GM12801 (cell line): ENCODE results near the gene TTC6.

Source experiments
- TF ChIP-seq, protein P1 (sequence below): IDR thresholded peaks from one replicate; pipeline ENCODE4 v1.5.1; 2011; ENCODE audit warnings: control low read depth; ENCODE audit not compliant: insufficient read length; ENCODE audit errors: extremely low read depth

The TTC6 gene, protein sequence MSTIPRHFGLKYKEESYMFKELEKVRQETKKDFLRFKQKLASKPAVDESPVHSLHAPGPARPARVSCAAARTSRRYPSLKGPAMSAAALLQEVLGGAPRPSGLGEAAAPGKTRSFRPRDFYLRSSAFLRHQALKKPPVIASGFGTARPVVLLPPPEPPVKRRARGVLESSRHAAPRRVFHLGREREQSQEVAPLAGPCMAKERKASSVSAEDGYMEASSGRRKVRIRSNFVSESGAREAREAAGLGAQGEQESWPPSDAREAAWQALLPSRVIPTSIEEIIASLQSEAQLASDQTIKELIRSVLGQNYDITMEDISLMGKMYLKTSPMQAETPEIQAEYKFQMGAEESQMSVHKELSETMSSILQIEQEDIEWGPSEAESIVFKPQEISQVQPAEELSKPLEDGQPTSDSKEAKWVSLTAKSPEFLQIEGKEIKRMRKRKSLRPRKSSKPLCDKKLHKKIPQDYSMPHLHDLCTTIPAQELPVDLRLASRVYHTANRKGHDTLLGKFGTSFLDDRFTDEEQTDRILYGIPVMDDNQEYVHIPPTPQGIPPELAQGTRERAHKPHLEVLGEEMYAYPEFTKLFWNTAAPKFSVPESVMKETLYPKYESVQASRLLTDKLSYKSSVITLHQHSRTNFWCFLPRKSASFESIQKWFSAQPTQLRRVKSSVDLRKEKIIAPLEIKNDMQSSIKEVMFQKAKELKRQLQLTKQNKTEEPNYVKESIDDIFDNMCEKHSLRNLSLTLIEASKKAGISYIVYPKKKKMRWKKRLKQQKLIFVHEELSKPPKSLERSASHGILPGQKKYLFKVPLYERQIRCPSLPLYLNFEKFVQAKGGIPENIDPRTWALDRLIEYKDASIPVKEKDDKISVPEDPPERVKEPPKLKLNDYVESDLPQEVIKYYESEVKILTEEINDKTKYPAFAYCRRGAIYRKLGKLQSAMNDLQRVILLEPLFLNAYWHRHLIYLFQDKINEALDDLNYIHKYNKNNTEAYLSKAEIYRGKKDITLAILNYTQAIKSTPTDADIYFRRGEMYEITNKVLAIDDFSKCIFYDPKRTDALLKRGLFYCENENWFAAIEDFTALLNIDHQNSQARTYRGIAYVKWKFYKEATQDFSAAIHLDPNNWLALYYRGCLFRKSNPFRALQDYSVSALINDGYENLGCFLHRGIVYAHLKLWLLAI (N-terminal part only)

GRCh38 chr14:37594971-37595808 lies at the start of gene TTC6, which contains the start of gene FOXA1:
TTC6 (plus strand) TSS chr14:37595629; CDS start chr14:37622065, 26,436 bp downstream.
FOXA1 (minus strand) TSS chr14:37595249; CDS start chr14:37594972, 277 bp downstream.
- TF ChIP-seq, protein P1, sequence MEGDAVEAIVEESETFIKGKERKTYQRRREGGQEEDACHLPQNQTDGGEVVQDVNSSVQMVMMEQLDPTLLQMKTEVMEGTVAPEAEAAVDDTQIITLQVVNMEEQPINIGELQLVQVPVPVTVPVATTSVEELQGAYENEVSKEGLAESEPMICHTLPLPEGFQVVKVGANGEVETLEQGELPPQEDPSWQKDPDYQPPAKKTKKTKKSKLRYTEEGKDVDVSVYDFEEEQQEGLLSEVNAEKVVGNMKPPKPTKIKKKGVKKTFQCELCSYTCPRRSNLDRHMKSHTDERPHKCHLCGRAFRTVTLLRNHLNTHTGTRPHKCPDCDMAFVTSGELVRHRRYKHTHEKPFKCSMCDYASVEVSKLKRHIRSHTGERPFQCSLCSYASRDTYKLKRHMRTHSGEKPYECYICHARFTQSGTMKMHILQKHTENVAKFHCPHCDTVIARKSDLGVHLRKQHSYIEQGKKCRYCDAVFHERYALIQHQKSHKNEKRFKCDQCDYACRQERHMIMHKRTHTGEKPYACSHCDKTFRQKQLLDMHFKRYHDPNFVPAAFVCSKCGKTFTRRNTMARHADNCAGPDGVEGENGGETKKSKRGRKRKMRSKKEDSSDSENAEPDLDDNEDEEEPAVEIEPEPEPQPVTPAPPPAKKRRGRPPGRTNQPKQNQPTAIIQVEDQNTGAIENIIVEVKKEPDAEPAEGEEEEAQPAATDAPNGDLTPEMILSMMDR = no peak

- TF ChIP-seq, protein P1 = no peak
Measured at GRCh38 chr14:37546621-37547447, 48.6 kb upstream of the TTC6 start.

- TF ChIP-seq, protein P1 = no peak
Measured at GRCh38 chr14:37550511-37550910, 44.9 kb upstream of the TTC6 start.

GRCh38 chr14:37551119-37551518 lies 44.3 kb upstream of the TTC6 start:
- TF ChIP-seq, protein P1 = no peak

DNA sequence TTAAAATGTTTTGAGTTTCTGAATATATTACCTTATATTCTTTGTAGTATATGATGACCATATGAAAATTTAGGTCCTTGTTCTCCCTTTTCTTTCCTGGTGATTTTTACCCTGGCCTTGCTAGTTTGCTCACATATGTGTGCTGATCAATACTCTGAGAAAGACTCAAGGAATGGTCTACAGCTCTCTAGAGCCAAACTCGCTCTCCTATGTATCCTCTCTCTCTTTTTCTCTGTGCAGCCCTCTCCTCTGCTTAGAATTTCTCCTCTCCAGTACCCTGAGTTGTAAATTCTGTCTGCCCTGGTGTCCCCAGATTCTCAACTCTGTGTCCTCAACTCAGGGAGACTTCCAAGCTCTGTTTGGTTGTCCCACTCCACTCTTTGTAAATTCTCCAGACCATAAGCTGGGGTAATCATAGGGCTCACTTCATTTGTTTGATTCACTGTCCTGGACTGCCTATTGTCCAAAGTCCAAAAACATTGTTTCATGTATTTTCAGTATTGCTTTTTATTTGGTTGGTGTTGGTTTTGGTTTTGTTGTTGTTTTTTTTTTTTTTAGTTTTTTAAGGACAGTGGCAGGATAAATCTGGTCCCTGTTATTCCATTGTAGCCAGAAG lies 41.4 kb upstream of the TTC6 start:
- TF ChIP-seq, protein P1 = no peak

DNA sequence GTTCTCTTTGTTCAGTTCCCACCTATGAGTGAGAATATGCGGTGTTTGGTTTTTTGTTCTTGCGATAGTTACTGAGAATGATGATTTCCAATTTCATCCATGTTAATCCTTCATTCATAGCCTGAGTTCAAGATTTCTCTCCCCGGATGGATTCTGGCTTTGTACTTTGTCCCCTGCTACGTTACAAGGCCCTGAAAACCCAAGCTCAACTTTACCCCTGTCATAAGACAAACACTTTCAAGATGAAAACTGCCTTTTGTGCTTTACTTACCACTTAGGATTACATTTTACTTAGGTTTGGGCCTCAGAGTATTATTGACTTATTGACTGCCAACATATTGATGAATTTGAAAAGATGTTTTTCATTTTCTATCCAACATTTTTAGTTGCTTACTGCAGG lies 36.7 kb upstream of the TTC6 start:
- TF ChIP-seq, protein P1 = no peak
